ENCODE results near the gene OTUD3.

The OTUD3 gene

GRCh38 chr1:19921310-19921709 lies 39.1 kb downstream of the OTUD3 start:
- DNase-seq (ENCODE audit: extremely low read depth, insufficient read length) = no peak

GRCh38 chr1:19922015-19922688 lies 40.0 kb downstream of the OTUD3 start:
- Histone ChIP-seq H3K4me3 (replicated peaks; ENCODE audit: low read depth, low read length) (no peak overlapping the region), H3K36me3 (ENCODE audit: control insufficient read depth, insufficient read depth, low read length) (no peaks in the 10 kb centered on the region), H3K27me3 (replicated peaks; ENCODE audit: control insufficient read depth, insufficient read depth, low read length) (no peaks in the 10 kb centered on the region)
- no peak for TF ChIP-seq CTCF (IDR thresholded peaks at IDR 0.05; ENCODE audit: insufficient read depth, low read length, poor library complexity, severe bottlenecking)
- no peak for DNase-seq (ENCODE audit: extremely low read depth, insufficient read length)

More at GRCh38 chr1:19921310-19921709, 39.1 kb downstream of the OTUD3 start:
- Histone ChIP-seq H3K27me3 (replicated peaks; ENCODE audit: control insufficient read depth, insufficient read depth, low read length) (no peaks in the 10 kb centered on the region), H3K36me3 (ENCODE audit: control insufficient read depth, insufficient read depth, low read length) (no peaks in the 10 kb centered on the region), H3K4me3 (replicated peaks; ENCODE audit: low read depth, low read length) (no peak overlapping the region)
- no peak for TF ChIP-seq CTCF (IDR thresholded peaks at IDR 0.05; ENCODE audit: insufficient read depth, low read length, poor library complexity, severe bottlenecking)

GRCh38 chr1:19923137-19923952 lies 41.1 kb downstream of the OTUD3 start, which contains the start of gene PLA2G2E:
Gene PLA2G2E, minus strand, starts transcription at chr1:19923617. Its CDS starts 58 bp downstream, at chr1:19923559.
- DNase-seq (ENCODE audit: extremely low read depth, insufficient read length) = no peak
- no peak for TF ChIP-seq CTCF (IDR thresholded peaks at IDR 0.05; ENCODE audit: insufficient read depth, low read length, poor library complexity, severe bottlenecking)
- H3K27me3 ChIP-seq (replicated peaks; ENCODE audit: control insufficient read depth, insufficient read depth, low read length) = no peaks in the 10 kb centered on the region
- no peak within 1 kb of the TSS for H3K4me3 ChIP-seq (replicated peaks; ENCODE audit: low read depth, low read length)
- no peaks in the 10 kb centered on the region for H3K36me3 ChIP-seq (ENCODE audit: control insufficient read depth, insufficient read depth, low read length)

GRCh38 chr1:19923953-19924346 lies 41.8 kb downstream of the OTUD3 start:
- no peak for DNase-seq (ENCODE audit: extremely low read depth, insufficient read length)
- H3K27me3 ChIP-seq (replicated peaks; ENCODE audit: control insufficient read depth, insufficient read depth, low read length) = no peaks in the 10 kb centered on the region
- no peak for TF ChIP-seq CTCF (IDR thresholded peaks at IDR 0.05; ENCODE audit: insufficient read depth, low read length, poor library complexity, severe bottlenecking)
- H3K36me3 ChIP-seq (ENCODE audit: control insufficient read depth, insufficient read depth, low read length) = no peaks in the 10 kb centered on the region
- H3K4me3 ChIP-seq (replicated peaks; ENCODE audit: low read depth, low read length) = no peak overlapping the region

GRCh38 chr1:19925342-19926070 lies 43.3 kb downstream of the OTUD3 start:
- no peak for DNase-seq (ENCODE audit: extremely low read depth, insufficient read length)
- TF ChIP-seq CTCF (IDR thresholded peaks at IDR 0.05; ENCODE audit: insufficient read depth, low read length, poor library complexity, severe bottlenecking) = no peak
- H3K36me3 ChIP-seq (ENCODE audit: control insufficient read depth, insufficient read depth, low read length) = no peaks in the 10 kb centered on the region
- H3K4me3 ChIP-seq (replicated peaks; ENCODE audit: low read depth, low read length) = no peak overlapping the region
- H3K27me3 ChIP-seq (replicated peaks; ENCODE audit: control insufficient read depth, insufficient read depth, low read length) = no peaks in the 10 kb centered on the region

Measured in GM06990 (cell line).